ENCODE measurements around the gene GMDS.
"Not testable (repeated sequence)": the region's sequence is repeated elsewhere in the genome, so short reads cannot be mapped to it uniquely, and the experiment has no call there.

Gene GMDS

DNA sequence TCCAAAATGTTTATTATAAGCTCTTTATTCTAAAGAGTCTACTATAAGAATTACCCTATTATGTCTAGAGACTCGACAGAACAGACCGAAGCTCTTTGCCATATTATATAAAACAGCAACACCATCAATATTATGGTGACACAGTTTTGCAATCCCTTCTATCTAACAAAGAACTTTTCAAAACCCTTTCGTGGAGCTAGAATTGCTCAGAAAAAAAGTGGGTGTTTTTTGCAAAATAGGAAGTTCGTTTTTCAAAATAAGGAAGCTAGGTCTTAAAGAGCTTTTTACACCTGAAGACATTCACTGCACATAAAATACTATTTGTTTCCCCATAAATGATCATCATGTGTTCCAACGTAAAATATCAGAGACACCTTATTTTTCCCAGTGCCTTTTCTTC is 395.7 kb downstream of the GMDS start:
- DNase-seq = no peak

DNA sequence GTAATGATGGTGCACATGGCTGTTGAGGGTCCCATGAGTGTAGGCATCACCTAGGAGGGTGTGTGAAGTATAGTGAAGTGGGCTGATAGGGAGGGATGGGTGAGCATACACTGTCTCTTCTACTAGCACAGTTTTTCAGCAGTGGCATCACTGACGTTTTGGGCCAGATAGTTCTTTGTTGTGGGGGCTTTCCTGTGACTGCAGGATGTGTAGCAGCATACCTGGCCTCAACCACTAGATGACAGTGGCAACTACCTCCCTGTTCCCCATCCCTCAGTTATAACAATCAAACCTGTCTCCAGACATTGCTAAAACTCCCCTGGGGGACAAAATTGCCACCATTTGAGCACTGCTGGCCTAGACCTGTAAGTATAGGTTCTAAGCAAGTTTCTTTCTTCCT is 396.7 kb downstream of the GMDS start:
- no peak for DNase-seq

DNA sequence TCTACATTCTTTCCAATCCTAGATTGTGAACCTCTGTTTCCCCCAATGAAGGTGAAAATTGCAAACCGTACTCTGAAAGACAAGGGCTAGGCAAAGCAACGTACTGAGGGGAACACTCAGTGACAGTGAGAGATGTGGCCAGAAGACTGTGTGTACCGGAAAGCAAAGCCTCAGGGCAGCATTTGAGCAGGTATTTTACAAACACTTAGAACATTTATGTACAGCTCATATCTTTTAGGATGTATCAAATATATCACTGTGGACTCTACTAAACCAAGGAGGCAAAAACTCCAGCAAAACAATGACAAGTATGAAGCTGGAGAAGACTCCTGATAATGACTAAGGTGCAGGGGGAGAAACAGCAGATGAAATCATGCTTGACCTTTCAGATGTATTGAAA is 398.8 kb downstream of the GMDS start:
- no peak for DNase-seq

DNA sequence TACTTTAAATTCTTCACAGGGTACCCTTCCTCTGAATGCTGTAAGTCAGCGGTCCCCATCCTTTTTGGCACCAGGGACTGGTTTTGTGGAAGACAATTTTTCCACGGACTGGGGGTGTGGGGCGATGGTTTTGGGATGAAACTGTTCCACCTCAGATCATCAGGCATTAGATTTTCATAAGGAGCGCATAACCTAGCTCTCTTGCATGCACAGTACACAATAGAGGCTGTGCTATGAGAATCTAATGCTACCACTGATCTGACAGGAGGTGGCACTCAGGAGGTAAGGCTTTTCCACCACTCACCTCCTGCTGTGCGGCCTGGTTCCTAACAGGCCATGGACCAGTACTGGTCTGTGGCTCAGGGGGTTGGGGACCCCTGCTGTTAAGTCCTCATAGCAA is 399.9 kb downstream of the GMDS start:
- DNase-seq = not testable (repeated sequence)

DNA sequence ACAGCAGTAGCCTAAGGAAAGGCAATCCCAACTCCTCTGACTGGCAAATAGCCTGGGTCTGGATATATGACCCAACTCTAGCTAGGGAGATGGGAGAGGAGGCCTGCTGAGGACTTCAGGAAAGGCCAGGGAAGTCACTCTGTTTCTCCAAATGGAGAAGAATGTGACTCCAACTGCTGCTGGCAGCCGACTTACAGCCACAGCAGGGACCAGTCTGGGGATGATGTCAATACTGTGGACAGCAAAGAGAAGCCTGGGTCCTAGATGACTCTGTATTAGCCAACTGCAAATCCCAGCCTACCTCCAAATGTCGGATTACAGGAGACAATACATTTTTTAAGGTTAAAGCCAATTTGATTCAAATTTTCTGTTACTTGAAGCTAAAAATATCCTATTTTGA is 403.1 kb downstream of the GMDS start:
- no peak for DNase-seq

DNA sequence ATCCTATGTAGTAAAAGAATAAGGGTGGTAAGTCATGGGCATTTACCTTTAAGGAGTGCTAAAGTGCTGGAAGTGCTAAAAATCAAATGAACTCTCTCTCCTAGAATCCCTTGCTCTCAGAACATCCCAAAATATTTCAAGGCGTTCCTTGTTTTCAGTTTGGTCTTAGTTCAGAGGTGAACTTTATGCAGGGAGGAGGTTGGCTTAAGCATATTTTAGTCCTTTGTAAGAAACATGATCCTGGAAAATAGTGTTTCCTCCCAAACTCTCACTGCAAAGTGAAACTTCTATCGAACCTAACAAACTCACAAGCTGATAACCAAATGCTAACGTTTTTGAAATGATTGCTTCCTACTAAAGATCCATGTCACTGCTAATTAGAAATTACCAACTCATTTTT is 404.3 kb downstream of the GMDS start:
- DNase-seq = no peak

DNA sequence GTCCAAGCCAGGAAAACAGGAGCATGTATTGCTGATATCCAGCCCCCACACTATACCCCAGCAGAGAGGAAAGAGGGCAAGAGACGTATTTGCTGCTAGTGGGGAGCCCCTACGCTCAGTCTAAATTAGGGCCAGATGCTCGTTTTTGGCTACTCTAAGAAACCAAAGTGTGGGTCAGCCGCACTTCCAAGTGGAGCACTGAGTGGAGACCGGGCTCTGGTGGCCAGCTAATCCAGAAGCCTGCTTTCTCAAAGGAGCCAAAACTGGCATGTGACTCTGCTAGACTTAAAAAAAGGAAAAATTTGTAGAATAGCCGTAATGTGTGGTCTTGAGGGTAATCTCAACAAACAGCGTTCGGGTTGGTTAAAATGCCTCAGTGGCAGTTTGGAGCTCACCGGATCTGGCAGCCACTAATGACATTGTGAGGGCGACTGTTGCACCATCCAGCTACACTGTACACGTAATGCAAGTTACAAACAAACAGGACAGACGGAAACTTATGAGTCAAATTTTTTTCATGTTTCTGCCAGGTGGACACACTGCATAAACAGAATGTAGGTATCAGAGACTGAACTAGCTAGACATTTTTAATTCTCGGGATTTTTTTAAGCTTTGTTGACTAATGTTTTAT is 404.8 kb downstream of the GMDS start:
- no peak for DNase-seq

DNA sequence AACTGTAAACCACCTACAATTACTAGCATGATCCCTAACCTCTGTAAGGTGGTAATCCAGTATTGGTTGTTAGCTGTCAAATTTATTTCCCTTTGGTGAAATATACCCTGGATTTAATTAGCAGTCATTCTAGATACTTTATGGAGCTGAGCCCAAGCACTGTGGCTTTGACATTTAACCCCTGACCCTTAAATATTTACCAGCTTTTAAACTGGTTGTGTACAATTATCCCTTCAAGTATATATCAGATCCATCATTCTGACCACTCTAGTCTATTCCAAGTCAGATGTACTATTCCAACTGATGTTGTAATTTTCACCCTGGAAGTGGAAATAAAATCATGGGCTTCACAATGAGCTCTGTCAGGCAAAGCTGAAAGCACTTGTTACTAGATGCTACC is 406.0 kb downstream of the GMDS start:
- no peak for DNase-seq

DNA sequence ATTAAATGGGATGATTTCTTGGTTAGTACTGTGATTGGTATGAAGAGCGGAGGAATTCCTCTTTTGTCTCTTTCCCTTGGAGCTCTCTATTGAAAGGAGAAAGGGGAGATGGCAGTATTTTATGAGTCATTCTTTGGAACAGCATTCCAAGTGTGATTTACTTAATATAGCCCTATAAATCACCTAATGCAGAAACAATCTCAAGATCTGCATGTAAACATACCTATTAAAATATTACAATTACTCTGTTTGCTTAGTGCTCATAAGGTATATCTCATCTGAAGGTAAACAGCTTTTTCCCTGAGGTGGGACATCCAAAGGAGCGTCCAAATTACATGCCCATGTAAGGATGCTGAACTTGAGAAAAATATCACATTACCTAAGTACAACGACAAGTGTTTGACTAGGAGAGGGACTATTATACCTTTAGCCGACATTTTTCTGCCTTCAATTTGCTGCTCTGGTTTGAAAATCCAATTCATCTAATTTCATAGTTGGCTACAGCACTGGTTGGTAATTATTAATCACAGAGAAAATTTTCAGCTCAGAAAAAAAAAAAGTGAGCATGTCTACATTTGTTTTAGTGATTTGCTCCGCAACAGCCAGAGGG is 406.7 kb downstream of the GMDS start:
- no peak for DNase-seq

DNA sequence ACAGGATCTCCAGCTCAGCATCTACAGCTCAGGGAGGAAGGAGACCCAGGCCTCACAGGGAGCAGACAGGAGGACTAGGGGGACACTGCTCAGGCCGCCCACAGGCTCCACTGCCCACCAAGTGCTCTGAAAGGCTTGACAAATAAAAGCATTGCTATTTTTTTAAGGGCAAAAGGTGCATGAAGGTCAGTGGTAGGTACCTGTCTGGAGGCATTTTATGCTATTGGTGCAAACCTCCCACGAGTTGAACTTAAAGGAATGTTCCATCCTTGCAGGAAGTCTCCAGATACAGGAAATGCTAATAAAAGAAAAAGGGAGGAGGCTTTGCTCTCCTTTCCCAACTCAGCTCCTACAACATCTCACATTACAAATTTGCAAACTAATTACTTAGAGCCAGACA is 407.6 kb downstream of the GMDS start:
- no peak for DNase-seq

DNA sequence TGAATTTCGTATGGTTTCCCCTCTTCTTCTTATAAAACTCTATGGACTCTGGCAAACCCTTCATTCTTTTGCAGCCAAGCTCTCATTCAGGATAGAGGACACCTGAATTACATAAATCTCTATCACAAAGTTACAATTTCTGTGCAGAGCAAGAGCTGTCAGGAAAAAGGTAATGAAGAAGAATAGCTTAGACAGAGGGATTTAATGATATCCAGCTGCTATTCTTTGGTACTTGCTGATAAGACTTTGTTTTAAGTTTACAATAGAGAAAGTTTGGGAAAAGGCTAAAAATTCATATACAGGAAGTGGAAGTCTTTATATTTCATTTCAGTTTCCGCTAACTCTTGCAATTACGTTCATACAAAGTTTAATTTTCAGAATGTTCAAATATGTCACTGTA is 408.7 kb downstream of the GMDS start:
- no peak for DNase-seq

DNA sequence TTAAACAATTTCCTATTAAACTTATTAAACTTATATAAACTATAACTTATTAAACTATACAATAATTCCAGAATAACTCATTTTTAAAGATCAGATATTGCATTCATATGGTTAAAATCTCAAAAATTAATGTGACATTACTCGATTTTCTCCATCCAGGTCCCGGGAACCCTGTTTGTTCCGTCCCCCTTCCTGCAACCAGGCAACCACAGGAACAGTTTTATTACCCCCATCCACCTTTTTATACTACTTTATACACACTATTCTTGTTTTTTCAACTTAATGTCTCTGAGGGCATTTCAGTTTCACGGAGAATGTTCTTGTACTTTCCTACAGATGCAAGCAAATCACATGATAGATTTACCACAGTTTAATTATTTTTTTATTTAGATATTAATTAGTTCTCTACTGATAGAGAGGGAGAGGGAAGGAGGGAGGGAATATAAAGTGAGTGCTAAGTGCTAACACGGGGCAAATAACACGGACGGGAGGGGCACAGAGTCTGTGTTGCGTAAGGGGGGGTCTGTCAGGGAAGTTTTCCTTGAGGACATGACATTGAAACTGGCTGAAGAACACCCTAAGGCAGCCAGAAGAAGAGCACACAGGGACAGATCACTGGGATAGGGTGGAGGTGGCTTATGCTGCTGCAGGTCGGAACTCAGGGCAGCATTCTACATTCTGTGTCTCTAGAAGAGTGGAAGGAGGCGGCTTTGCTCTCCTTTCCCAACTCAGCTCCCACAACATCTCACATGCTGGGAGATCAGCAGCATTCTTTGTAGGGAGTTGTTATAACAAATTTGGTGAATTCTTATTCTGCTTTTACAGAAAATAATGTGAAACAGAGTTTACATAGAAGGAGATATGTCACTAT is 410.5 kb downstream of the GMDS start:
- no peak for DNase-seq

DNA sequence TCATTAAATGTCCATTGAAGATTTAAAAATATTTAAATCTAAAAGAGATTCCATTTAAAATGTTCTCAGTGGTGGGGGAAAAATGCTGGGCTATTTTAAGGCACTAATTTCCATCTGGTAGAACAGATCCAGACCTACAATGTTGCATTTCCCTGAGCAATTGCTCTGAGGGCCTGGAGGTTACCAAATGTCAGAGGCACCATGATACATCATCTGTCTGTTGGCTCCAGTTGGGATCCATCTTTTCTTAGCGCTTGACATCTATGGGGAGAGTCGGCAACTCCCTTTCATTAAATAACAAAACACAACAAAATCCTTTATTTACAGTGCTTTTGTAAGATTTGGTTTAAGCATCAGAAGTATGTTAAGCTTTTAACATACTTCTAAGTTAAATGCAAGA is 411.2 kb downstream of the GMDS start:
- no peak for DNase-seq

DNA sequence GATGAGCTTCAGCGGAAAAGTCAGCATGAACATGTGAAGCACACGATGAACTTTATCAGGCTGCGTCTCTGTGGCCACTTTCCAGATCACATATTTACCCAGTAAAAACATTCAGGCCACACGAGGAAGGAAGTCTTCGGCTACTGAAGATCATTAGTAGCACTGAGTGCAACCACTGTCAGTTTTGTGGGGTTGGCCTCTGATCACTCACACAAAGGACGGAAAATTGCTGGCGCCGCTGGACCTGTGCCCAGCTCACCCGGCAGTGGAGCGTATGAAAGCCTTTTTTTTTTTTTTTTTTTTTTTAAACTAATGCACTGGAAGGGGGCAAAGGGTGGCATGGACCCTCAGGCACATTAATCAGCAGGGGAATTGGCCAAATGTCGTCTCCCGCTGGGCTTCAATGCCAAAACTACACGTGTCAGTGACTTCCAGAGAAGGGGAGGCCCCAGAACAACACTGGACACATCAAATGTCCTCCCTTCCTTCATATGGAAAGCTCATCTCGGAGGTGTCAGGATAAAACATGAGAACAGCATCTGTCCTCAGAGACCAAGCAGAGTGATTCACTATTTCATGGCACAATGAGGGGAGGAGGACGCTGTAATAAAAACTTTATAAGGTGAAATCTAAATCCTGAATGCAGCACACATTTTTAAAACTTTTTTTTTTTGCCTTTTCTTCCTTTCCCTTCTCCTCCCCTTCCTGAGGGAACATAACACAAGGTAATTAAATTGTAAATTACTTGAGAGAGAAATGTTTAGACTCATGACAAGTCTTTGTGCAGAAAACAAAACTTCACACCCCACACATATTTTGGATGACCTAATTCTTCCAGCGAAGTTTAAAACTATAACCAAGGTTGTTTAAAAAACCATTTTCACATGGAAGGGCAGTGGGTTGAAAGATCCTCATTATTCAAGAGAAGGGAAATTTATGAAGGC is 412.3 kb downstream of the GMDS start:
- DNase-seq = no peak

DNA sequence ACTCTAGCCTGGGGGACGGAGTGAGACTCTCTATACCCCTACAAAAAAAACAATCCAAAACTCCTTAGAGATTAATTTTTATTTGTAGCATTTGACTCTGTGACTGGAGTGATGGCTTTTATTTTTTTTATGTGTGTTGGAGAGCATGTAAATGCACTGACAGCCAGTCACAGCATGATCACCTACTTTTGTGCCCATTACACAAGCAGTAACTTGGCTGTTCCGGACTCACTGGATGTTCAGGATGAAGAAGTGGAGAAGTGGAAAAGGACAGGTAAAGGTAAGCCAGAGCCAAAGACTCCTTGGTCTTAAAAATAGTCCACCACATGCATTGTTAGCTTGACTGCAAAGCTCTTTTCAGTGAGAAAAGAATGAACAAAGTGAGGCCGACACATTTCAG is 413.0 kb downstream of the GMDS start:
- no peak for DNase-seq

DNA sequence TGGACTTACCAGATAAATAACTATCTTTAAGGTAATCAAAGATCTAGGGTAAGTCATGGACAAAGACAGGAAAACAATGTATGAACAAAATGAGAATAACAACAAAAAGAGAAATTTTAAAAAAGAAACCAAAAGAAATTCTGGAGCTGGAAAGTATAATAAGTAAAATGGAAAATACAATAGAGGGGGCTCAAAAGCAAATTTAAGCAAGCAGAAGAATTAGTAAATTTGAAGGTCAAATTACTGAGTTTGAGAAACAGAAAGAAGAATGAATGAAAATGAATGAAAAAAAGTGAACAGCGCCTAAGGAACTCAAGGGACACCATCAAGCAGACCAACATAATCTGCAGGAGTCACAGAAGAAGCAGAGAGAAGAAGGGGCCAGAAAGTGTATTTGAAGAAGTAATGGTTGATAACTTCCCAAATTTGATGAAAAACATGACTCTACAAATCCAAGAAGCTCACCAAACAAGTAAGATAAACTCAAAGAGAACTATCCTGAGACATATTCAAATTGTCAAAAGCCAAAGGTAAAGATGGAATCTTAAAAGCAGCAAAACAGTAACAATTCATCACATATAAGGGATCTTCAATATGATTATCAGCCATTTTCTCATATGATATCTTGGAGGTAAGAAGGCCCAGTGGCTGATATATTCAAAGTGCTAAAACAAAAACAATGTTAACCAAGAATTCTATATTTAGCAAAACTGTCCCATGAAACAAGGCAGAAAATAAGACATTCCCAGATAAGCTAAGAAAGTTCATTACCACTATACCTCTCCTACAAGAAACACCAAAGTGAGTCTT is 417.2 kb downstream of the GMDS start:
- DNase-seq = no peak

DNA sequence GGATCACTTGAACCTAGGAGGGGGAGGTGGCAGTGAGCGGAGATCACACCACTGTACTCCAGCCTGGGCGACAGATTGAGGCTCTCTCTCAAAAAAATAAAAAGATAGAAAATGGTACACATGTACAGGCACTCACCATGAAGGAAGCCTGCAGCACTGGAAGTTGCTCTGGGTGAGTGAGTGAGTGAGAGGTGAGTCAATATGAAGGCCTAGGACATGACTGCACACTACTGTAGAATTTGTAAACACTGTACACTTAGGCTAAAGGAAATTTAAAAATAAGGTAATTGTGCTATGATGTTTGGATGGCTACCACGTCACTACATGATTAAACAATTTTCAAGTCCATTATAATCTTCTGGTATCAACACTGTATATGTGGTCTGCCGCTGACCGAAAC is 419.5 kb downstream of the GMDS start:
- no peak for DNase-seq

DNA sequence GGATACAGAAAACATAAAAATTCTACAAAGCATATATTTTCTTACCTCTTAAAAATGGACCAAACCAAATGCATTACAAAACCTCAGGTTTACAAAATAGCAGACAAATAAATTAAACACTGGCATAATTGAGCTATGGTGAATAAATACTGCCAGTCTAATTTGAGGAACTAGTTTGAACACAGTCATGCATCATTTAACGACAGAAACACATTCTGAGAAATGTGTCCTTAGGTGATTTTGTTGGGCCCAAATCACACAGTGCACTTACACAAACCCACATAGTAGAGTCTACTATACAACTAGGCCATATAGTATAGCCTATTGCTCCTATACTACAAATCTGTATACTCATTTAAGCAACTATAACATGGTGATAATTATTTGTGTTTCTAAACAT is 420.1 kb downstream of the GMDS start:
- no peak for DNase-seq

DNA sequence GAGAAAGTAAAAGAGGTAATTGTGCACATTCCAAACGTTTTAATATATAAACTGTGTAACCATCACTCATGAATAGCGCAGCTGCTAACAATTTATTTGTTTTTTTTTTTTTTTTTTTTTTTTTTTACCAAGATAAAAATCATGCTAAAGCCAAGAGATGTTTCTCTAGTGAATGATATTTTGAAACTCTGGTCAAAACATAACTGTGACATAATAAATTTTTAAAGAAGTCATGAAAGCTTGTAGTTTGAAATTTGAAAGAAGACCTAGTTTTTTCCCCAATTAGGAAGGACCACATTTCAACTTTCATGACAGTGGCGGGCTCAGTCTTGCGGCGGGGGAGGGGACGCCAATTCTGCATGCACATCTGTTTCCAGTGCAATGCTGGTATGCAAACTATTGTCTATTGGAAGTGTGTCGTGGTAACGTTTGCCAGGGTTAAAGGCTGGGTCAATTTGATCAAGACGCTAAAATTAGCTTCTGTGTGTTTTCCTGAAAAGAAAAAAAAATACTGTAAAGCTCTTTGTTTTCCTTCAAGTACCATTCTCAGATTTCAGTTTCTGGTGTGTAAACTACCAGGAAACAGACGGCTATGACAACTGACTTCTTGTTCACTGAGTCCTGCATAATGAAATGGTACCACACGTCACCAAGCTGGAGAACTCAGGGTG is 423.8 kb downstream of the GMDS start:
- DNase-seq = no peak

DNA sequence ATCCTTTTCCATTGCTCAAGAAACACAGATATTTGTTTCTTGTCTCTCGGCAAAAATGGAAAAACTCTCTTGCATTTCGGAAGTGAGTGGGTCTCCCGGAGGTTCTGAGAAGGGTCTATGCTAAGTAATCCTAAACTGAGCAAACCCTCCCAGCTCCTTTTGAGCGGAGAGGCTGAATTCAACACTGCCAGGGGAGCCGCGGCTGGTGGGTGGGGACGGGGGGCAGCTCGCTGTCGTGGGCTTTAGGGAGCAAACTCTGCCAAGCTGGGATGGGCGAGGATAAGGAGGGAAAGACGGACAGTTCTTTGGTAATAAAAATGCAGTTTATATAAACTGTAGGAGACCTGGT is 424.3 kb downstream of the GMDS start:
- DNase-seq = no peak

DNA sequence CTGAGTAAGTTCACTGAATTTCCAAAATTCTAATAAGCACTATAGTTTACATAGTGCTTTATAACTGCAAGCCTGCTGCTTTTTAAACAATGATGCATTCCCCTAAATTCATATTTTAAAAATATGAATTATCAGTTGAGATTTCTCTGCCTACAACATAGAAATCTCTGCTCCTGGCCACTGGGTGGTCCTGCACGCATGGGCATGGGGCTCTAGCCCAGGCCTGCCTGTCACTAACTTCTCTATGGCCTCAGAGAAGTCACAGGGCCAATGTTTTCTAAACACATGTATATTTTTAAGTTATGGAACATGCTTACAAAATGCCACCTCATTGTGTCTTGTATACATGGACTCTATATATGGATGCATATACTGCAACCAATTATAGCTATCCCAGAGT is 424.7 kb downstream of the GMDS start:
- DNase-seq = no peak

DNA sequence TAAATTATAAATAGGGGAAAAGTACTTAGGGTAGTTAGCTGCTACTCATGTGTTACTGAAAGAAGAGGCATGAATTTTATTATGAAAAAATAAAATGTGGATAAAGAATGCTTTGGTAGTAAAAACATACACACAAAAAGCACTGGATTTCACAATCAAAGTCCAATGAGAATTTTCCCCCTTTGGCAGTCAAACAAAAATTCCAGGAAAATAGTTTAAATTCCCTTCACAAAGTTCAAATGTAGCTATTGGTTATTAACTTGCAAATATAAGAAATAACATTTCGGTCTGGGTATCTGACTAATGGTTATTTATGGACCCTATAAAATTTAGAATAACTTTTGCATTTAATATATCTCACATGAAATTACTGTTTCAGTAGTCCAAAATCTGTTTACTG is 425.2 kb downstream of the GMDS start:
- no peak for DNase-seq

Measured in activated CD4-positive, alpha-beta T cell treated with anti-CD3 and anti-CD28 coated beads, Interleukin-10, Interleukin-2, amounts not matched to agents 100 ng/mL and 50 ng/mL, durations not matched to agents 16 hours and 8 hours (primary cell).